Vagina (tissue), 2 donors: ENCODE results near the gene GATAD2B. TPM values are rescaled to one million over a fixed set of nuclear protein-coding genes. Genes with fewer than 3 reads are reported as not detected.
"Not testable (repeated sequence)": the region's sequence is repeated elsewhere in the genome, so short reads cannot be mapped to it uniquely, and the experiment has no call there.

ENCODE experiments used
- DNase-seq, 2 donors: peaks; one replicate each; pipeline ENCODE4 v3.0.0-alpha.2; 2017; ENCODE audit errors: extremely low spot score in 2 of 2
- H3K27ac ChIP-seq: fragments of 200-600 bp; sonication (generic); one replicate; pipeline ENCODE4 v1.5.1; 2019
- H3K27me3 ChIP-seq: fragments of 200-600 bp; sonication (generic); one replicate; pipeline ENCODE4 v1.5.1; 2019
- H3K36me3 ChIP-seq, 2 donors: fragments of 200-600 bp; sonication (generic); one replicate each; pipeline ENCODE4 v1.5.1; 2017 to 2019
- H3K4me1 ChIP-seq: fragments of 200-600 bp; sonication (generic); one replicate; pipeline ENCODE4 v1.5.1; 2019
- H3K4me3 ChIP-seq, 2 donors: fragments of 200-600 bp; sonication (generic); 1 replicate in 1 of 2; 2 replicates in 1 of 2; pipeline ENCODE4 v1.5.1; 2016 to 2019
- H3K9me3 ChIP-seq: fragments of 200-600 bp; sonication (generic); one replicate; pipeline ENCODE4 v1.5.1; 2019
- CTCF ChIP-seq, 3 experiments: fragments of 450-650 bp in 2 of 3; fragments of 200-600 bp in 1 of 3; sonication (generic) in 1 of 3; IDR thresholded peaks; one replicate each; pipeline ENCODE4 v1.5.1; 2017 to 2019; ENCODE audit warnings: antibody characterized with exemption in 3 of 3, mild to moderate bottlenecking in 2 of 3, moderate library complexity in 2 of 3
- POLR2A ChIP-seq, 2 donors: fragments of 450-650 bp; IDR thresholded peaks; one replicate each; pipeline ENCODE4 v1.6.1; 2017; ENCODE audit warnings: antibody characterized with exemption in 2 of 2, mild to moderate bottlenecking in 2 of 2, moderate library complexity in 2 of 2
- POLR2AphosphoS5 ChIP-seq, 2 donors: sonication (generic); formaldehyde crosslinking; IDR thresholded peaks; one replicate each; pipeline ENCODE4 v1.9.0; 2017; ENCODE audit warnings: antibody characterized with exemption in 2 of 2, mild to moderate bottlenecking in 2 of 2, low read depth in 1 of 2; ENCODE audit not compliant: insufficient read depth in 1 of 2
- intact Hi-C: fragments of 100-400 bp; cut with DNase I; formaldehyde crosslinking; loops from one replicate; pipeline ENCODE4 v1.15.1; 2023
- total RNA-seq: library from RNA; depleted of rRNA; stranded (reverse); fragments of >200 nt; gene quantifications from one replicate; pipeline ENCODE4 v1.2.3, GENCODE V29; 2016

Gene GATAD2B
- total RNA-seq, 1 donor from 2014 or later = 24.1 TPM

- Histone ChIP-seq H3K4me3 (no peak overlapping the region), H3K27ac (no peak overlapping the region), H3K9me3 (no peaks in the 10 kb centered on the region), H3K27me3 (no peaks in the 10 kb centered on the region), H3K4me1 (peaks cover 31% of the 10 kb centered on the region), H3K36me3 (peaks cover 0 to 12% of the 10 kb centered on the region in 2 donors)
- intact Hi-C loops = no loop called here
- TF ChIP-seq POLR2A (IDR thresholded peaks at IDR 0.05) = no peak
- TF ChIP-seq POLR2AphosphoS5 (IDR thresholded peaks at IDR 0.05; ENCODE audit: insufficient read depth in 1 of 2, low read depth in 1 of 2) = no peak
- TF ChIP-seq CTCF (IDR thresholded peaks at IDR 0.05) = no peak
- DNase-seq = no peak
Measured at GRCh38 chr1:153907134-153907533, 15.6 kb downstream of the GATAD2B start.

GRCh38 chr1:153906396-153906795 lies 16.4 kb downstream of the GATAD2B start:
- DNase-seq = no peak
- H3K27me3 ChIP-seq = no peaks in the 10 kb centered on the region
- H3K4me3 ChIP-seq = no peak overlapping the region
- intact Hi-C loops = no loop called here
- H3K4me1 ChIP-seq = peaks cover 24% of the 10 kb centered on the region
- no peaks in the 10 kb centered on the region for H3K9me3 ChIP-seq
- TF ChIP-seq POLR2A (IDR thresholded peaks at IDR 0.05) = no peak
- no peak for TF ChIP-seq CTCF (IDR thresholded peaks at IDR 0.05)
- TF ChIP-seq POLR2AphosphoS5 (IDR thresholded peaks at IDR 0.05; ENCODE audit: insufficient read depth in 1 of 2, low read depth in 1 of 2) = no peak
- no peak overlapping the region for H3K27ac ChIP-seq
- H3K36me3 ChIP-seq = peaks cover 0 to 12% of the 10 kb centered on the region in 2 donors

- H3K9me3 ChIP-seq, intact Hi-C loops, DNase-seq: not testable (repeated sequence)
Measured at GRCh38 chr1:153905908-153906307, 16.9 kb downstream of the GATAD2B start.

DNA sequence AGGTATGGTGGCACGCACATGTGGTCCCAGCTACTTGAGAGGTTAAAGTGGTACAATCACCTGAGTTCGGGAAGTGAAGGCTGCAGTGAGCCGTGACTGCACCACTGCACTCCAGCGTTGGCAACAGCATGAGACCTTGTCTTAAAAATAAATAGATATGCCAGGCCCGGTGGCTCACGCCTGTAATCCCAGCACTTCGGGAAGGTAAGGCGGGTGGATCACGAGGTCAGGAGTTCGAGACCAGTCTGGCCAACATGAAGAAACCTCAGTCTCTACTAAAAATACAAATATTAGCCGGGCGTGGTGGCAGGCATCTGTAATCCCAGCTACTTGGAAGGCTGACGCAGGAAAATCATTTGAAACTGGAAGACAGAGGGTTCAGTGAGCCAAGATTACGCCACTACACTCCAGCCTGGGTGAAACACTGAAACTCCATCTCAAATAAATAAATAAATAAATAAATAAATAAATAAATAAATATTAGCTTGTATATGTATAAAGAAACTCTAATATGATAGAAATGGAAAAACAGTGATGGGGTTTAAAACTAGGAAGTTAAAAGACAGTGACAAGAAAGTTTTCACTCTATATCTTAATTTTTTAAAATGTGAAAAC lies 18.8 kb downstream of the GATAD2B start:
- H3K36me3 ChIP-seq = peaks cover 0 to 12% of the 10 kb centered on the region in 2 donors
- no peaks in the 10 kb centered on the region for H3K27me3 ChIP-seq
- no peak overlapping the region for H3K27ac ChIP-seq
- intact Hi-C loops = no loop called here
- no peak overlapping the region for H3K4me3 ChIP-seq
- no peak for TF ChIP-seq POLR2A (IDR thresholded peaks at IDR 0.05)
- TF ChIP-seq POLR2AphosphoS5 (IDR thresholded peaks at IDR 0.05; ENCODE audit: insufficient read depth in 1 of 2, low read depth in 1 of 2) = no peak
- TF ChIP-seq CTCF (IDR thresholded peaks at IDR 0.05) = no peak
- no peak for DNase-seq
- H3K4me1 ChIP-seq = peaks cover 12% of the 10 kb centered on the region
- H3K9me3 ChIP-seq = no peaks in the 10 kb centered on the region

More at GRCh38 chr1:153905908-153906307, 16.9 kb downstream of the GATAD2B start:
- H3K4me3 ChIP-seq, H3K27ac ChIP-seq, H3K27me3 ChIP-seq: not testable (repeated sequence)
- Histone ChIP-seq H3K4me1 (peaks cover 19% of the 10 kb centered on the region), H3K36me3 (peaks cover 0 to 12% of the 10 kb centered on the region in 2 donors)

DNA sequence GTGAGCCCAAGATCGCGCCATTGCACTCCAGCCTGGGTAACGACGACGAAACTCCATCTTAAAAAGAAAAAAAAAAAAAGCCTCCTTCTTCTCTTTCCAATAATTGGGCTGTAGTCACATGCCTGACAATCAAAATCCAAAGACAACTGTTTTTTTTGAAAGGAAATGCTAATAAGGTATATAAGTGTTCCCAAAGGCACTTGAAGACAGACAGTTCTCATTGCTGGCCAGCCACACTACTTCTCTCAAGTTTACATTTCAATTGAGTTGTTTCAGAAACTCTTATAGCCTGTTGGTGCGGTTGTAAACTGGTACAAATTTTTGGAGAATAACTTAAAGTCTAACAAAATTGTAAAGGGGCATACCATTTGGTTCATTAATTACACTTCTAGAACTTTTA lies 23.3 kb downstream of the GATAD2B start:
- TF ChIP-seq POLR2A (IDR thresholded peaks at IDR 0.05) (no peak), POLR2AphosphoS5 (IDR thresholded peaks at IDR 0.05; ENCODE audit: insufficient read depth in 1 of 2, low read depth in 1 of 2) (no peak)
- Histone ChIP-seq H3K4me3 (no peak overlapping the region), H3K27ac (no peak overlapping the region), H3K27me3 (no peaks in the 10 kb centered on the region), H3K9me3 (no peaks in the 10 kb centered on the region), H3K36me3 (peaks cover 0 to 8% of the 10 kb centered on the region in 2 donors), H3K4me1 (peaks cover 11% of the 10 kb centered on the region)
- no peak for DNase-seq
- intact Hi-C loops = no loop called here

DNA sequence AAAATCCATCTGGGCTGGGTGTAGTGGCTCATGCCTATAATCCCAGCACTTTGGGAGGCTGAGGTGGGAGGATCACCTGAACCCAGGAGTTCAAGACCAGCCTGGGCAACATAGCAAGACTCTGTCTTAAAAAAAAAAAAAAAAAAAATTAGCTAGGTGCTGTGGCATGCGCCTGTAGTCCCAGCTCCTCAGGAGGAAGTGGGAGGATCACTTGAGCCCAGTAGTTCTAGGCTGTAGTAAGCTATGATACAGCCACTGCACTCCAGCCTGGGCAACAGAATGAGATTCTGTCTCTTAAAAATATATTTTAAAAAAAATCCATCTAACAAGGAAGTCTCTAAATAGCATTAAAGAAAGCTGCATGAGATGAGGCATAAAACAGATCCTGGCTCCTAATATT lies 26.9 kb downstream of the GATAD2B start:
- H3K36me3 ChIP-seq, intact Hi-C loops, H3K4me3 ChIP-seq, H3K27ac ChIP-seq, H3K27me3 ChIP-seq, H3K9me3 ChIP-seq, H3K4me1 ChIP-seq, DNase-seq: not testable (repeated sequence)

GRCh38 chr1:153891042-153891441 lies 31.7 kb downstream of the GATAD2B start:
- H3K27ac ChIP-seq, H3K27me3 ChIP-seq, intact Hi-C loops: not testable (repeated sequence)

More at GRCh38 chr1:153891042-153891441, 31.7 kb downstream of the GATAD2B start:
- not testable (repeated sequence) for H3K4me3 ChIP-seq, H3K36me3 ChIP-seq, H3K9me3 ChIP-seq, DNase-seq
- peaks cover 23% of the 10 kb centered on the region for H3K4me1 ChIP-seq
